Measurements from ENCODE around the gene BRDT.

GRCh38 chr1:92051948-92052347, 102.7 kb downstream of the BRDT start:
- no peak for TF ChIP-seq POLR2A (IDR thresholded peaks at IDR 0.05)
- no peak for TF ChIP-seq CTCF (IDR thresholded peaks at IDR 0.05)
